ENCODE results near the gene TMPRSS4.

The TMPRSS4 gene

DNA sequence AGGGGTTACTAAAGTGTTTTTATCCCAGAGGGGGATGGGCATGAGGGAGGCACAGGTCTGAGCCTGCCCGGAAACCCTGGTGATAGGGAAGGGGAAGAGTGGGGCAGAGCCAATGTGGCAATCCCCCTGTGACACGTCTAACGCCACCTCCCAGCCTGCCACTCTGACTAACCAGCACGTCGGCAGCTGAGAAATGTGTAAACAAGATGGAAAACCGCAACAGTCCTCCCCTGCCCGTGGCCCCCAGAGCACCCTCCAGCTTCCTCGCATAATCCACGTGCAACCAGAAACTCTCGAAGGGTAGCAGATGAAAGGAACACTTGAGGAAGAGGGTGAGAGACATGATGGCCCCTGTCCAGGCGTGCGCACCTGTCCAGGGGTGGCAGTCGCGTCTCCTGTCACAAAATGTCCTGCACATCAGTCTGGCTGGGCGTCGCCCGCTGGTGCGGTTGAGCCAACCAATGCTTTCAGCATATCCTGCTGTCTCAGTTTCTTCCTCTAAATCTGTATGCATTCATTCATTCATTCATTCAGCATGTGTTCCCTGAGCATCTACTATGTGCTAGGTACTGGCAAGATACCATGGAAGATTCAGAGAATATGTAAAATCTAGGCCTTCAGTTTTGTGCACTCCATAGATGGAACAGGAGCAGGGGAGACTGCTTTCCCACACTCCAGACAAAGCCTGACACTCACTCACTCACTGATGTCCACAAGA, 4.5 kb downstream of the TMPRSS4 start:
- DNase-seq, result no peak

DNA sequence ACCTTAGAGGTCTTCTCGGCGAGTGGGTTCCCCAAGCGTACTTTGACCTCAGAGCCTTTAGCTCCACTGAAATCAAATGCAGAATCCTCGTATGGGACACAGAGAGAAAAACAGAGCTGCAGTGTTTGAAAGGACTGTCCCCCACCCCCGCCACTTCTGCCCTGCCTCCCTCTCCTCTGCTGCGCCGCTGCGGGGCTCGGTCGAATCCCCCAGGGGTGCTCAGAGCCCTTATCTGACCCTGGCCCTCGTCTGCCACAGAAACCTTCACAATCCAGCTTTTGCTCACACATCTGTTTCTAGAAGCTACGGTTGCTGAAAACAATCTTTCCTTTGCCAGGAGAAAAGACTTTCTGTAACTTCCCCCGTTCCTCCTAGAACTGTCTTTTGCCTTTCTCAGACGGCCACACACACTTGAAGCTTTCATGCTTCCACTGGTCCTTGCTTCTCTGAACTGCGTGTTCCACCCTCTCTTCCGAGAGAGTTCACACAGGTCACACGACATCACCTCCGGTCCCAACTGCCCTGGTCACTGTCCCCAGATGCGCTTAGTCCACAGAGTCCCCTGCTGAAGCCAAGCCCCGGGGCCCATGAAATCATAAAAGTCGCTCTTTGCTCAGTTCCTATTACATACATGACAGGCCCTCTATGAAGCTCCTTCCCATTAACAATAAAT, 6.1 kb downstream of the TMPRSS4 start:
- DNase-seq, result no peak

DNA sequence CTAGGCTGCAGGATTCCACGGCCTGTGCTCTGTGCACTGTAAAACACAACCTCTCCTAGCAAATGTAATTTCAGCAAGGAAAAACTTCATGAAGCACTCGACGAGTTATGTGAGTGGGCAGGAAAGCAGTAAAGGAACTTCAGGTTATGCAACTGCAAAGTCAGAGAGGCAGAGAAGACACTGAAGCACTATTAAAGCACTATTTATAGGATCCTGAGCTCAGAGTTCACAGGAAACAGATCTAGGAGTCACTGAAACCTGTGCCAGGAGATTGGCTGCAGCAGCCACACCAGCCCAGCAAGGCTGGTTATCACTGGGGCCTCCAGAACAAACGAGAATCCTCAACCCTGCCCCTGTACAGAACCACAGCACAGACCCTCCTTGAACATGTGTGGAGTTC, 7.4 kb downstream of the TMPRSS4 start:
- DNase-seq, result no peak

DNA sequence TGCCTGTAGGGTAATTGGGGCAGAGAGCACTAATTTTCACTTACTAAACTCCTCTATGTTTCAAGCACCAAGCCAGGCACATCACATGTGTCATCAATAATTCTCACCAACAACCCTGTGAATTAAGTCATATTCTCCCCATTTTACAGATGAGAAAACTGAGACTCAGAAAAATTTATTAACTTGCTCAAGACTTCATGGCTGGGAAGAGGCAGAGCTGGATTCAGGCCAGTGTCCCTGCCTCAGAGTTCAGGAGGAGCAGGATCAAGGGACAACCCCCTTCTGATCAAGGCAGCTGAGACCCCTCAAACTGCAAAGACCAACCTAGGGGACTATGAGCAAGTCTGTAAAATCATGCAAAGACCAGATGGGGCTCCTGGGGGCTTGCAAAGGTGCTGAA, 7.8 kb downstream of the TMPRSS4 start:
- DNase-seq, result no peak

DNA sequence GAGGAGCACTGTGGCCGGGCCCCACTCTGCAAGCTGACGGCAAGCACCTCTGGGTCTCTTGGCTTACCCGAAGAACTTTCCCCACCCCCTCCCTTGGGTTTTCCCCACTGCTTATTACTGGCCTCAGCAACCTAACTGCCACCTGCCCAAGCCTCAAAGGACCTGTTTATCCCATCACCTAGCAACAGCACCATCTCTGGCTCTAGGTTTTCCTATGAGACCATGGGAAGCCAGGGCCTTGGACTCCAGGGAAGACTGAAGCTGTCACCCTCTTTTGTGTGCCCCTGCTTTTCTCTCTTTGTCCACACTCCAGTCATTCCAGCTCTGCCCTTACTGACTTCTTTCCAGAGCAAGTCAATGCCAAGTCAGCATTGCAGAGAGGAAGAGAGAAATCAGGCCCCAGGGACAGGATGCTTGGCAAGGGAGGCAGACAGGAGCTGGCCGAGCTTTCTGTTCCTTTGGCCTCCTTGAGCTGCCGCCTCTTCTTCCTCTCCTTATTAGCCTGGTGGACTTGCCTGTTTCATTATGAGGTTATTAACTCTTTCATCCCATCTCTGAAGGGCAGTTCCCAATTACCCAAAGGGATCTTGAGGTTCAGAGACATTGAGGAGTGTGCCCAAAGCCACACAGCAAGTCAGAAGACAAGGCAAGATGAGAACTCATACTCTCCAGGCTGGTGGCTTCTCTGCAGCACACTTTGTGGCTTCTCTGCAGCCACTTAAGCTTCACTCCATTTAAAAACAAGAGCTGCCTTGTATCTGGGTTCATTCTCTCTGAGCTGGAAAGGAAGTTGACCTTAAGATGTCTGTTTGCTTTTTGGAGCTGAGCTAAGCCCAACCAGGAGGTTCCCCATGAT, 10.3 kb downstream of the TMPRSS4 start, which contains the start of gene SMIM35:
Gene SMIM35 (minus strand): TSS at position 51 of the 856 bp plus-strand sequence. CDS start 206 bp downstream, outside the sequence.
- no peak for DNase-seq

DNA sequence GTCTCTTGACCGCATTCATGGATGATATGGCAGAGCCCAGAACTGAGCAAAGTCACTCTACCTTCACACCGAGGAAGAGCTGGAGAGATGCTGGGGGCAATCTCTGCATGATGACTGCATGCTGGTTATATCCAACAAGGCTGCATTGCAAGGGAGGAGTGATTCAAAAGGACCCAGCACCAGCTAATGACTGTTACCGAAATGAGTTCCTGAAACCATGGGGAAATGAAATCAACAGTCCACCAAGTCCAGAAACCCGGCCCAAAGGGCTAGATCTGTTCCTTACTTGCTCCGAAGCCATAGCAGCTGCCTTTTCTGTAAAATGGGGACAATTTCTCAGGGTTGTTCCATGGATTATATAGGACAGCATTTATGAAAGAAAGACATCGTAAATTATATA, 11.1 kb downstream of the TMPRSS4 start:
- no peak for DNase-seq

DNA sequence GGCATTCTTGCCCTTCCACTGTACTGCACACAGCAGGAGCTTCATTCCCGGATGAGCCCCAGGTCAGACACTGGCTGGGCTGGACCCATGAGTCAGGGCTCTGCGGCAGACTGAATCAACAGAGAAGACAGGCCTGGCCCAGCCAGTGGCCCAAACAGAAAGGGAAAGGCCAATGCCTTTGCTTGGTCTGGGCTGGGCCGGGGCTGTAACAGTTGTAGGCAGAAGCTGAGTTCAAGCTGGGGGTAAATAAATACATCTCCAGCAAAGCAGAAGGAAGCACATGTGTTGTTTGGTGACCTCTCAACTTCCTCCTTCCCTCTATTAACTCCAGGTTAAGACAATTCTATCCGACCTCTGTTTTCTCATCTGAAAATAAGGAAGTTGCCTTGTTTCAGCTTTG, 11.7 kb downstream of the TMPRSS4 start:
- no peak for DNase-seq

DNA sequence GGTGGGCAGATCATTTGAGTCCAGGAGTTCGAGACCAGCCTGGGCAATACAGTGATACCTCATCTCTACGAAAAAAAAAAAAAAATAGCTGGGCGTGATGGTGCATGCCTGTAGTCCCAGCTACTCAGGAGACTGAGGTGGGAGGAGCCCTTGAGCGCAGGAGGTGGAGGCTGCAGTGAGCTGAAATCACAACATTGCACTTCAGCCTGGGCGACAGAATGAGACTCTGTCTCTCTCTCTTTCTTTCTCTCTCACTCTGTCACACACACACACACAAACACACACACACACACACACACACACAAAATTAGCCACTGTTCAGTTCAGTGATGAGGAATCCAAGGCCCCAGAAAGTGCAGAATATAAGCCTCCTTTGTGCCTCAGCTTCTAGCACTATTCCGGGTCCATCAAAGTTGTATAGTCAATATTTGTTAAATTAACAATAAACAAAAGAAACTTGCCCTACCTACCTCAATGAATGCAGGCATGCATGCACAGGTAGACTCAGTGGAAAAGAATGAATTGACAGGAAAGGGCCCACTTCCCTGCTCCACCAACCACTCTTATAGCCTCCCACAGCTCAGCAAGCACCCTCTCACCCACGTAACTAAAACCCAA, 13.8 kb downstream of the TMPRSS4 start:
- DNase-seq, result no peak

DNA sequence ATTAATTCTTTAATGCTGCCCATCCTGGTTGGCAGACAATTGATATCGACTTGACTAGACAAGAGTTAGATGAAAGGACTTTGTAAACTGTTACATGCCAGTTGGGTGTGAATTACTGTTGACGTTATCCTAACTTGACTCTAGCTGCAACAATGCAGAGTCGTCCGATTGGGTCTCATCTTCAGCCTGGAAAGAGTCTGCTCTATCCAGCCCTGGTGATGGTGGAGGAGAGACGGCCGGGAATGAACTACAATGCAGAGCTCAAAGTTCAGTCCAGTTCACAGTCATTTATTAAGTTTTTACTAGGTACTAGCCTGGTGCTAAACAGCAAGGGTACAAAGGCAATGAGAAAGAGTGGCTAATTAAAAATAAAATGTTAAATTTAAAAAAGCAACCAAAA, 14.8 kb downstream of the TMPRSS4 start:
- DNase-seq, result no peak

DNA sequence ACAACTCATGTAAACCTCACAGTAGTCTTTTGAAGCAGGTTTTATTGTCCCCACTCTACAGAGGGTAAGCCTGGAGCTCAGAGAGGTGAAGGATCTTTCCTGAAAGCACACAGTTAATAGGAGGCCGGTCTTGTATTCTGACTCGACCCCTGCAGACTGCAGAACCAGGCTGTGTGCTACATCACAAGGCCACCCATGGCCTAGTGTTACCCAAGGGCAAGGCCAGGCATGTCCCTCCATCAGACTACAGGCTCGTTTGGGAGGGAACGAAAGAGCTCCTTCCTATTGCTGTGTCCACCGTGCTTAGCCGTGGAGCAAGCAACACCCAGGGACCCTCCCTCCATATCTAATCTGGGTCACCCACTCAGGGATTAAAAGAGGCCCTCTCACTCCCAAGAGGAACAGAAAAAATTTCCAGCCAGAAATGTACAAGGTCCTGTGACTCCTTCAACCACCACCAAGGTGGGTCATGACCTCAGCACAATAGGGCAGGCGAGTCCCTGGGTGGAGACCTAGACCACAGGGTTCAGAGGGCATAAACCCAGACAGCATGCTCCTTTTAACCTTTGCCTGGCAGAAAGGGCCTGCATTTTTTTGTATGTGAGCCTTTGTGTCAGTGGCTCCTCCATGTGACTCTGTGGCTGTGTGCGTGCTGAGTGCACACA, 16.2 kb downstream of the TMPRSS4 start:
- DNase-seq, result no peak

DNA sequence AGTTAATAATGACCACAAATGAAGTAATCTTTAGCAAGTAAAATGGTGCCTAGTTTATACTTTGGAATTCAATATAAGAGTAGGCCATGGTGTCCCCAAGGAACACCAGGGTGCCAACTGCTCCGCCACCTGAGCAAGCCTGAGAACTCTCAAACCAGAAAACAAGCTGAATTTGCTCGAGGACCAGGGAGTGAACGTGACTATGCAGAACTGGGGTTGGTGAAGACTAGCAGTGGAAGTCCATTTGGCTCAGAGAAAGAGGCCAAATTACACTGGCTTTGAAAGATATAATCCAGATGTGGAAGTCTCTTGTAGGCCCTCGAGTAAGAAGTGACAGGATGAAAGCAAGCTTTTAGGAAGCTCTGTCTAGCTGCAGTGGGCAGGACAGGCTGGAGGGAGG, 18.6 kb downstream of the TMPRSS4 start:
- no peak for DNase-seq

DNA sequence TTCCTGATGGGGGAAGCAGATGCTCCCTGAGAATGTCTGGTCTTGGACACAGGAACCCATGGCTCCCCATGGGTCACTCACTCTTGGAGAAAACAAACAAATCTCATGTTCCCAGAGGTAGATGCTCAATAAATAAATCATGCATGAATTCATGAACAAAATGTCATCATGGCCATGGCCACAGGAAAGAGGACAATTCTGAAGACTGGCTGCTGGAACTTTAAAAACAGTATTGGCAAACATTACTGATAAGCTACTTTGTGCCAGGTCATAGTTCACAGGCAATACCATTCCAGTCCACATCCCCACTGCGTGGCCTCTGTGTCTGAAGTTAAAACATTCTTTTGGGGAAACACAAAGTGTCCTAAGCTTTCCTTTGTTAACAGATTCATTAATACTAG, 19.1 kb downstream of the TMPRSS4 start:
- DNase-seq, result no peak

DNA sequence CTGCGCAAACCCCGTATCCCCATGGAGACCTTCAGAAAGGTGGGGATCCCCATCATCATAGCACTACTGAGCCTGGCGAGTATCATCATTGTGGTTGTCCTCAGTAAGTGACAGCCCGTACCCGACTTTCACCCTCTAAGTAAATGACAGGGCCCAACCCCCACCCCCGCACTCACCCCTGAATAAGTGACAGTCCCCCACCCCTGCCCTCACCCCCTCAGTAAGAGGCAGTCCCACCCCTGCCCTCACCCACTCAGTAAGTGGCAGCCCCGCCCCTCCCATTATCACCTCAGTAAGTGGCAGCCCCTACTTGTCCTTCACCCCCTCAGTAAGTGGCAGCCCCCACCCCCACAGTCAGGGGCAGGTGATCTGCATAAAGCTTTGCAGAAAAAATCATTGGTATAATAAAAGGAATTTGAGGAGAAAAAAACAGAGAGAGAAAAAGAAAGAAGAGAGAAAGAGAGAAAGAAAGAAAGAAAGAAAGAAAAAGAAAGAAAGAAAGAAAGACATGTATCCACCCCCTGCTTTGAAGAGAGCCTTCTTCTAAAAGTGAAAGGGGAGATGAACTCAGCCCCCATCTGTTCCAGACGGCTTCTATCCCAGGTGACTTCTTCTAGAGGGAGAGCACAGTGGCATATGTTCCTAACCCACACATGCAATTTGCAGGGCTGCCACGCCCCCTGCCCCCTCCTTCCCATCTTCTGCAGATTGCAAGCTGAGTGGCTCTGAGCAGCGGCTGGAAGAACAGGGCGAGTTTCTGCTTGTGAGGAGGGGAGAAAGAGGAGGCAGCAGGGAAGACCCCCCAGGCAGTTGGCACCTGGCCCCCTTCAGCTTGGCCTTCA, 22.3 kb downstream of the TMPRSS4 start:
- no peak for DNase-seq

DNA sequence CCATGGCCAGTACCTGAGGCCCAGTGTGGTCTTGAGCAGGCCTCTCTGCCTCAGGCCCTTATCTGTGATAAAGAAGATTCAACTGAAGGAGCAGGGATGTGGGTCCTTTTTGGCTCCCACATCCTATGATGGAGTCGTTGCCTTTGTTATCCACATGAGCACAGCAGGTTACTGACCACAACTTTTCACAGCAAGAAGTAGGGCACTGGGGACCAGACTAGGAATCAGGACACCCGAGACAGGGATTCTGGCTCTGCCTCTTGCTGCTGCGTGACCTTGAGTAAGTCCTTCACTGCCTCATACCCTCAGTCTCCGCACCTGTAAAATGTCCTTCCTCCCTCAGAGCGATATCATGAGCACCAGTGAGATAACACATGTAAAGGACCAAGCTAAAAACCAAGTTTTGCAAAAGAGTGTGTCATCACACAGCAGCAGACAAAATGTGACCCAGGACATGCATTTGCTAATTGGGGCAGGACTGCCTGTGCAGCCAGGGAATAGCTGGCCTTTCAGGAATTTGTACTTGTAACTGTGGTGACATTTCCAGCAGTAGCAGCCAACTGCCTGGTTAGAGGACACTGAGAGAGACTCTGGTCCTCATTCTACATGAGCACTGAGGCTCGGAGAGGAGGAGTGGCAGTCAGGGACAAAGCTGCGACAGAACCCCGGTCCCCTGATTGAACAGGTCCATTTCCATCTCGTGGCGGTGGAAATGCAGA, 23.1 kb downstream of the TMPRSS4 start:
- no peak for DNase-seq

DNA sequence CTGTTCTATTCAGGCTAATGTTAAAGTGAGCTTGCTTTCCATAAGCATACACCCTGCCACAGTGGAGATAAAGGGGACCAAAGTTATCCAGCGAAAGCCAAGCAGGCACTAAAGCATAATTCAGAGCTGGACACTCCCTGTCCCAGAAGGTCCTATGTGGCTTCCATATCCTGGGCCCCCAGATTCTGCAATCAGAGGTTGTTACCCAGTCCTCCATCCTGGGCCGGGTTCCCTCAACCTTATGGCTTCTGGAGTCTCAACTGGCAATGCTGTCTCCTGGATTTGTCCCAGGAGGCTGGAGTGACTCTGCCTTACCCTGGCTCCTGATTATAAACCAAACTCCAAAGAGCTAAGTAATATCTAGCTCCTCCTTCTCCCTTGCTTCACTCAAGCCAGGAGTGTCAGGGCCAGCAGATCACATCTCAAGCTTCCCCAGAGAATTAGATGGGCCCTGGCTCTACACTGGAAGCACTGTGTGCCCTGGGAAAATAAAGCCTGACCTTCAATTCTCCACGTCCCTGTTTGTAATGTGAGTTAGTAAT, 23.9 kb downstream of the TMPRSS4 start:
- DNase-seq, result no peak

DNA sequence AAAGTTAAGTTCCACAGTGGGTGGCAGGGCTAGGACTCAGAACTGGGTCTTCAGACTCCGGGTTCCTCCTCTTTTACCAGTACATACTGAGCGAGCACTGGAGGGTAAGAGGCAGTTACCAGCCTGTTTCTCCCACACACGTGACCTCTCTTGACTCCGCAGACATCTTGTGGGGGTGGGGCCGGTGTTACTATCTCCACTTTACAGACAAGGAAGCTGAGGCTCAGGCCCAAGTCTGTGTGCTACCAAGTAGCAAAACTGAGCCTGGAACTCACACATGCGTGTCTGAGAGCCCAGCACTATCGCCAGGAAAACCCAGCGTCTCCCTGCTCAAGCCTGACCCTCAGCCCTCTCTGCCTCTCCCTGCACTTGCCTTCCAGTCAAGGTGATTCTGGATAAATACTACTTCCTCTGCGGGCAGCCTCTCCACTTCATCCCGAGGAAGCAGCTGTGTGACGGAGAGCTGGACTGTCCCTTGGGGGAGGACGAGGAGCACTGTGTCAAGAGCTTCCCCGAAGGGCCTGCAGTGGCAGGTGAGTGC, 25.9 kb downstream of the TMPRSS4 start:
- no peak for DNase-seq

DNA sequence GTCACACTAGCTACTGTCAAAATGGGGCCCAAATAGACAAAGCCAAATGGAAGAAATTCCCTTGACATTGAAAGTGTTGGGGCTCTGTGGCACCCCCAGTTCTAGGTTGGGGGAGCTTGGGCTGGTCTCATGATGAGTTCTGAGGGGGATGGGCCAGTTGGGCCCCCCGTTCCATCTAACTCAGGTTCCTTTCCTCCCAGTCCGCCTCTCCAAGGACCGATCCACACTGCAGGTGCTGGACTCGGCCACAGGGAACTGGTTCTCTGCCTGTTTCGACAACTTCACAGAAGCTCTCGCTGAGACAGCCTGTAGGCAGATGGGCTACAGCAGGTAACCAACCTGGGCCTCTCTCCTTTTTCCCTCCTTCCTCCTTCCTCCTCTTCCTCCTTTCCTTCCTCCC, 27.6 kb downstream of the TMPRSS4 start:
- no peak for DNase-seq

DNA sequence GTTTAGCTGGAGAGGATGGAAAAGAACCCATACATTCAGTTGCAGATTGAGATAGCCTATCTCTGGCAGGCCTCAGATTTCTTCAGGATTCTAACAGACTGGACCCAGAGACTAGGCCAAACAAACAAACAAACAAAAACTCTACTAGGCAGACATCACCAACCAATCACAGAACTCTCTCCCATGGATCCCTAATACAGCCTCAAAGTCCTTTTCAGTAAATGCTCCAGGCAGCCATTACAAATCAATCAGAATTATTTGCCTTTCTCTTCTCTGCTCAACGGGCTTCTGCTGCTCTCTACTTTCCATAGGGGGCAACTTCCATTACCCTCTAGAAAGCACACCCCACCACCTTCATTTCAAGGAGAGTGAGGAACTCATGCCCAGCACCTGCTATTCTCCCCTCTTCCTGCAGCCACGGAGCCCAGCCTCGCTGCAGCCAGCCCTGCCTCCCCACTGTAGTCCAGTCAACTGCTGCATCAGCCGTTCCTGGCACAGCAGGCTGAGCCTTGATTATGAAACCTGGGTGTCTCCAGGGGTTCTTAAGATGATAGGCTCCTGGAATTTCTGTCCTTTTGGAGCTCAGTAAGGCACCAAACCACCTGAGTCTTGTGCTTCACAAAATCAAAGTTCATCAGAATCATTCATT, 28.9 kb downstream of the TMPRSS4 start:
- no peak for DNase-seq

DNA sequence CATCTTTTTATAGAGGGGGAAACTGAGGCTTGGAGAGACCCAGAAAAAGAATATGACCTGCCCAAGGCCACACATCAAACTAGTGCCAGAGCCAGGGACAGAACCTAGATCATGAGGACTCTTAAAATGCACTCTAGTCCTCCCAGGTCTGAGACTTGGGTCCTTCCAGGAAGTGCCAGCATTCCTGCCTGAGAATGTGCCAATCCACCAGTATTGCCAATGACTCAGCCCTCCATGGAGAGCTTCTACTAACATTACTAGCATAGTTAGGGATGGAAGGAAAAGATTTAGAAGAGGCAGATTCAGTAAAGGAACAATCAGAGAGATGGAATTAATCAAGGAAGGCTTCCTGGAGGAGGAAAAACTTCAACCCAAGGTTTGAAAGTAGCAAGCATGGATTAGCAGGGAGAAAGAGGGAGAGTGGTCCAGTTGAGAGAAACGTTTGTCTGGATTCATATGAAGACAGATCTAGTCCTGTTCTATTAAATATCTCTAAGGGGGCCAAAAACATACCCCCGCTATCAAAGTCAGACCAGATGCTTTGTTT, 30.0 kb downstream of the TMPRSS4 start:
- no peak for DNase-seq

DNA sequence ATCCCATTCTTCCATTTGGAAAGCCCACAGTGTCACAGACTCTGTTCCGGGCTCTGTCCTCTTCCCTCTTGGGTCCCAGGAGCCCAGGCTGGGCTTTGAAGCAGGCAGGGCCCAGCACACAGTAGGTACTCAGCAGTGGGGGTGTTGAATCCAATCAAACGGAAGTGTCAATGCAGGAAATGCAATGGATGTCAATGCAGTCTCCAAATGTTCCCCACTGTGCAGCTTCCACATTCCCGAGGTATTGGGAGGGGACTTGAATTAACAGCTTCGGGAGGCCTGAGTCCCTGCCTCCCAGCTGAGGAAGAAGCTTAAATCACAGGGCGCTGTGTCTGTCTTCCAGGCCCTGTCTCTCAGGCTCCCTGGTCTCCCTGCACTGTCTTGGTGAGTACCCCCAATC, 31.6 kb downstream of the TMPRSS4 start:
- DNase-seq, result no peak
